ENCODE results near the gene RIN3.

The RIN3 gene

GRCh38 chr14:92651106-92651757, 137.7 kb downstream of the RIN3 start:
- TF ChIP-seq, protein P1, sequence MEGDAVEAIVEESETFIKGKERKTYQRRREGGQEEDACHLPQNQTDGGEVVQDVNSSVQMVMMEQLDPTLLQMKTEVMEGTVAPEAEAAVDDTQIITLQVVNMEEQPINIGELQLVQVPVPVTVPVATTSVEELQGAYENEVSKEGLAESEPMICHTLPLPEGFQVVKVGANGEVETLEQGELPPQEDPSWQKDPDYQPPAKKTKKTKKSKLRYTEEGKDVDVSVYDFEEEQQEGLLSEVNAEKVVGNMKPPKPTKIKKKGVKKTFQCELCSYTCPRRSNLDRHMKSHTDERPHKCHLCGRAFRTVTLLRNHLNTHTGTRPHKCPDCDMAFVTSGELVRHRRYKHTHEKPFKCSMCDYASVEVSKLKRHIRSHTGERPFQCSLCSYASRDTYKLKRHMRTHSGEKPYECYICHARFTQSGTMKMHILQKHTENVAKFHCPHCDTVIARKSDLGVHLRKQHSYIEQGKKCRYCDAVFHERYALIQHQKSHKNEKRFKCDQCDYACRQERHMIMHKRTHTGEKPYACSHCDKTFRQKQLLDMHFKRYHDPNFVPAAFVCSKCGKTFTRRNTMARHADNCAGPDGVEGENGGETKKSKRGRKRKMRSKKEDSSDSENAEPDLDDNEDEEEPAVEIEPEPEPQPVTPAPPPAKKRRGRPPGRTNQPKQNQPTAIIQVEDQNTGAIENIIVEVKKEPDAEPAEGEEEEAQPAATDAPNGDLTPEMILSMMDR (IDR thresholded peaks at IDR 0.05; ENCODE audit: low read length) = no peak
- TF ChIP-seq EZH2phosphoT487 (IDR thresholded peaks at IDR 0.05; ENCODE audit: low read length) (no peak), EZH2 (optimal IDR thresholded peaks at IDR 0.05; ENCODE audit: low read depth, low read length) (no peak)
- Histone ChIP-seq H3K4me2 (ENCODE audit: low read depth, low read length) (no peak overlapping the region), H3K4me3 (ENCODE audit: low read length) (no peak overlapping the region), H3K9ac (ENCODE audit: low read length) (no peak overlapping the region), H3F3A (ENCODE audit: insufficient read depth, low read length) (peaks cover 6% of the 10 kb centered on the region; the same call in 1 of the 2 replicates), H3K79me2 (ENCODE audit: low read length) (no peaks in the 10 kb centered on the region), H3K27ac (ENCODE audit: low read length) (no peak overlapping the region), H2AFZ (ENCODE audit: low read length) (no peak overlapping the region), H3K9me3 (replicated peaks; ENCODE audit: insufficient read depth, low read length) (no peaks in the 10 kb centered on the region), H3K9me2 (replicated peaks; ENCODE audit: insufficient read depth, low read length) (no peaks in the 10 kb centered on the region), H3K36me3 (replicated peaks; ENCODE audit: insufficient read depth, low read length) (no peaks in the 10 kb centered on the region), H3K27me3 (replicated peaks; ENCODE audit: insufficient read depth, low read length) (no peaks in the 10 kb centered on the region), H4K20me1 (ENCODE audit: insufficient read depth, low read length) (no peaks in the 10 kb centered on the region), H3K4me1 (ENCODE audit: low read length) (peaks cover 7% of the 10 kb centered on the region; the same call in 1 of the 2 replicates)
- DNase-seq = no peak

DNA sequence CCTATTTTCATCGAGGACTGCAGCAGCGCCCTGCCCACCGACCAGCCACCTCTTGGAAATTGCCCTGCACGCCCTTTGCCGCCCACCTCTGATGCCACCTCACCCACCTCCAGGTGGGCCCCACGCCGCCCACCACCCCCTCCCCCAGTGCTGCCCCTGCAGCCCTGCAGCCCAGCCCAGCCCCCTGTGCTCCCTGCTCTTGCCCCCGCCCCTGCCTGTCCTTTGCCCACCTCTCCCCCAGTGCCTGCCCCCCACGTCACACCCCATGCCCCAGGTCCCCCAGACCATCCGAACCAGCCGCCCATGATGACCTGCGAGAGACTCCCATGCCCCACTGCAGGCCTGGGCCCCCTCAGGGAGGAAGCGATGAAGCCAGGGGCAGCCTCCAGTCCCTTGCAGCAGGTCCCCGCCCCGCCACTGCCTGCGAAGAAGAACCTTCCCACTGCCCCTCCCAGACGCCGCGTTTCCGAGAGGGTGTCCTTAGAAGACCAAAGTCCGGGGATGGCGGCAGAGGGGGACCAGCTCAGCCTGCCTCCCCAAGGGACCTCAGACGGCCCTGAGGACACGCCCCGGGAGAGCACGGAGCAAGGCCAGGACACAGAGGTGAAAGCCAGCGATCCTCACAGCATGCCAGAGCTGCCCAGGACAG, 138.3 kb downstream of the RIN3 start:
- Histone ChIP-seq H3K4me3 (ENCODE audit: low read length) (no peak overlapping the region), H3K9me2 (replicated peaks; ENCODE audit: insufficient read depth, low read length) (no peaks in the 10 kb centered on the region), H3K27me3 (replicated peaks; ENCODE audit: insufficient read depth, low read length) (no peaks in the 10 kb centered on the region), H2AFZ (ENCODE audit: low read length) (no peak overlapping the region), H3K4me1 (ENCODE audit: low read length) (peaks cover 5% of the 10 kb centered on the region; the same call in 1 of the 2 replicates), H3K9ac (ENCODE audit: low read length) (no peak overlapping the region), H3K79me2 (ENCODE audit: low read length) (no peaks in the 10 kb centered on the region), H3K36me3 (replicated peaks; ENCODE audit: insufficient read depth, low read length) (no peaks in the 10 kb centered on the region), H4K20me1 (ENCODE audit: insufficient read depth, low read length) (no peaks in the 10 kb centered on the region), H3K9me3 (replicated peaks; ENCODE audit: insufficient read depth, low read length) (no peaks in the 10 kb centered on the region), H3K27ac (ENCODE audit: low read length) (no peak overlapping the region), H3F3A (ENCODE audit: insufficient read depth, low read length) (peaks cover 5% of the 10 kb centered on the region; the same call in 1 of the 2 replicates), H3K4me2 (ENCODE audit: low read depth, low read length) (no peak overlapping the region)
- no peak for TF ChIP-seq EZH2 (optimal IDR thresholded peaks at IDR 0.05; ENCODE audit: low read depth, low read length)
- TF ChIP-seq, protein P1 (IDR thresholded peaks at IDR 0.05; ENCODE audit: low read length) = no peak
- no peak for DNase-seq

DNA sequence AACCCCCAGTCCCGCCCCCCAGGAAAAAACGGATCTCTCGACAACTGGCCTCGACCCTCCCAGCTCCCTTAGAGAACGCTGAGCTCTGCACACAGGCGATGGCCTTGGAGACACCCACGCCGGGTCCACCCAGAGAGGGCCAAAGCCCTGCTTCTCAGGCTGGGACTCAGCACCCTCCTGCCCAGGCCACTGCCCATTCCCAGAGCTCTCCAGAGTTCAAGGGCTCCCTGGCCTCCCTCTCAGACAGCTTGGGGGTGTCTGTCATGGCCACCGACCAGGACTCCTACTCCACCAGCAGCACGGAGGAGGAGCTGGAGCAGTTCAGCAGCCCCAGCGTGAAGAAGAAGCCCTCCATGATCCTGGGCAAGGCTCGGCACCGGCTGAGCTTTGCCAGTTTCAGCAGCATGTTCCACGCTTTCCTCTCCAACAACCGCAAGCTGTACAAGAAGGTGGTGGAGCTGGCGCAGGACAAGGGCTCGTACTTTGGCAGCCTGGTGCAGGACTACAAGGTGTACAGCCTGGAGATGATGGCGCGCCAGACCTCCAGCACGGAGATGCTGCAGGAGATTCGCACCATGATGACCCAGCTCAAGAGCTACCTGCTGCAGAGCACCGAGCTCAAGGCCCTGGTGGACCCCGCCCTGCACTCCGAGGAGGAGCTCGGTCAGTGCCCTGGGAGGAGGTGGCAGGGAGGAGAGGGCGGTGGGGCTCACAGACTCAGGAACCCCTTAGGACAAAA, 139.0 kb downstream of the RIN3 start:
- H3F3A ChIP-seq (ENCODE audit: insufficient read depth, low read length) = no peaks in the 10 kb centered on the region
- H3K9ac ChIP-seq (ENCODE audit: low read length) = no peak overlapping the region
- no peaks in the 10 kb centered on the region for H4K20me1 ChIP-seq (ENCODE audit: insufficient read depth, low read length)
- H3K9me3 ChIP-seq (replicated peaks; ENCODE audit: insufficient read depth, low read length) = no peaks in the 10 kb centered on the region
- no peaks in the 10 kb centered on the region for H3K79me2 ChIP-seq (ENCODE audit: low read length)
- H3K4me1 ChIP-seq (ENCODE audit: low read length) = no peaks in the 10 kb centered on the region
- no peak for TF ChIP-seq EZH2 (optimal IDR thresholded peaks at IDR 0.05; ENCODE audit: low read depth, low read length)
- no peak for TF ChIP-seq EZH2phosphoT487 (IDR thresholded peaks at IDR 0.05; ENCODE audit: low read length)
- TF ChIP-seq, protein P1 (IDR thresholded peaks at IDR 0.05; ENCODE audit: low read length) = no peak
- H3K27me3 ChIP-seq (replicated peaks; ENCODE audit: insufficient read depth, low read length) = no peaks in the 10 kb centered on the region
- H3K9me2 ChIP-seq (replicated peaks; ENCODE audit: insufficient read depth, low read length) = no peaks in the 10 kb centered on the region
- no peak overlapping the region for H2AFZ ChIP-seq (ENCODE audit: low read length)
- H3K4me2 ChIP-seq (ENCODE audit: low read depth, low read length) = no peak overlapping the region
- no peaks in the 10 kb centered on the region for H3K36me3 ChIP-seq (replicated peaks; ENCODE audit: insufficient read depth, low read length)
- no peak overlapping the region for H3K4me3 ChIP-seq (ENCODE audit: low read length)
- DNase-seq = no peak
- H3K27ac ChIP-seq (ENCODE audit: low read length) = no peak overlapping the region
